HCT116 (cell line): ENCODE measurements around the gene POR. TPM values are rescaled to one million over a fixed set of nuclear protein-coding genes. Genes with fewer than 3 reads are reported as not detected.

Source experiments
- ATAC-seq: fragments of 200-7000 bp; cut with Tn5 transposase; 2 replicates; pipeline ENCODE4 v1.9.1; 2020; ENCODE audit warnings: mild to moderate bottlenecking, moderate library complexity
- BruUV-seq: library from RNA; stranded (reverse); fragments of 400-500 nt; replicated peaks from 2 replicates; lab custom pipeline; 2021; lab: Mats Ljungman, UMichigan
- CTCF ChIA-PET: fragments of 300-600 bp; sonication (Branson Sonifier 250); formaldehyde crosslinking; loops from one replicate; lab custom pipeline; 2021; ENCODE audit warnings: antibody characterized with exemption; lab: Charles Lee
- POLR2A ChIA-PET: fragments of 300-600, 350-600 bp; sonication (Branson Sonifier 250); formaldehyde crosslinking; loops from one replicate; lab custom pipeline; 2021; ENCODE audit warnings: antibody characterized with exemption; lab: Charles Lee
- RAD21 ChIA-PET, 2 experiments: fragments of 300-600 bp; sonication (Branson Sonifier 250); formaldehyde crosslinking; loops; one replicate each; lab custom pipeline; 2023; ENCODE audit warnings: low total read pairs in 2 of 2; ENCODE audit not compliant: uncharacterized antibody in 2 of 2, unreplicated experiment in 2 of 2, low non-redundant PET in 1 of 2; lab: Charles Lee
- DNase-seq: peaks from one replicate; pipeline ENCODE4 v3.0.0-alpha.2; 2010; ENCODE audit warnings: low read depth, low spot score
- H2AFZ ChIP-seq: fragments of 200-600 bp; shearing (Covaris generic), sonication (generic); 2 replicates; pipeline ENCODE4 v1.6.1; 2017; ENCODE audit warnings: low read depth, mixed run types, mixed read lengths, antibody characterized with exemption, low read length; ENCODE audit not compliant: poor library complexity, severe bottlenecking
- H3K27ac ChIP-seq: 2 replicates; pipeline ENCODE4 v1.5.1; 2012; ENCODE audit warnings: low read depth, low read length
- H3K27me3 ChIP-seq: fragments of 200-600 bp; sonication (generic); 2 replicates; pipeline ENCODE4 v1.6.1; 2016; ENCODE audit warnings: mixed run types, low read length, mixed read lengths; ENCODE audit not compliant: insufficient read depth
- H3K36me3 ChIP-seq, 2 experiments: fragments of 200-500 bp in 1 of 2; fragments of 200-600 bp in 1 of 2; sonication (Bioruptor generic) in 1 of 2; sonication (generic) in 1 of 2; 2 replicates each; pipeline versions ENCODE4 v1.5.1 to v1.6.1; 2014 to 2016; ENCODE audit warnings: low read length in 2 of 2, inconsistent platforms in 1 of 2, mixed read lengths in 1 of 2, mixed run types in 1 of 2; ENCODE audit not compliant: insufficient read depth in 2 of 2, control insufficient read depth in 1 of 2
- H3K4me1 ChIP-seq, 2 experiments: fragments of 200-600 bp in 1 of 2; sonication (generic) in 1 of 2; 2 replicates each; pipeline versions ENCODE4 v1.5.1 to v1.6.1; 2012 to 2017; ENCODE audit warnings: low read length in 2 of 2, inconsistent platforms in 1 of 2, mild to moderate bottlenecking in 1 of 2, mixed read lengths in 1 of 2, mixed run types in 1 of 2, moderate library complexity in 1 of 2; ENCODE audit not compliant: insufficient read depth in 2 of 2, control insufficient read depth in 1 of 2
- H3K4me2 ChIP-seq: fragments of 200-600 bp; sonication (generic); 2 replicates; pipeline ENCODE4 v1.6.1; 2017; ENCODE audit warnings: mixed run types, low read length, mixed read lengths
- H3K4me3 ChIP-seq, 2 experiments: fragments of 200-600 bp in 1 of 2; sonication (generic) in 1 of 2; replicated peaks in 1 of 2; 2 replicates each; pipeline ENCODE4 v1.5.1; 2011 to 2016; ENCODE audit warnings: low read length in 2 of 2, control low read depth in 1 of 2, low read depth in 1 of 2, mild to moderate bottlenecking in 1 of 2, mixed read lengths in 1 of 2, mixed run types in 1 of 2
- H3K79me2 ChIP-seq: fragments of 200-600 bp; sonication (generic); 2 replicates; pipeline ENCODE4 v1.6.1; 2017; ENCODE audit warnings: mild to moderate bottlenecking, mixed run types, low read length, moderate library complexity, mixed read lengths; ENCODE audit not compliant: insufficient read depth
- H3K9ac ChIP-seq: fragments of 200-600 bp; sonication (generic); 2 replicates; pipeline ENCODE4 v1.6.1; 2016; ENCODE audit warnings: low read length, mixed read lengths
- H3K9me2 ChIP-seq: fragments of 200-600 bp; sonication (generic), shearing (Covaris generic); 2 replicates; pipeline ENCODE4 v1.6.1; 2017; ENCODE audit warnings: mixed run types, mild to moderate bottlenecking, moderate library complexity; ENCODE audit not compliant: insufficient read depth
- H3K9me3 ChIP-seq, 2 experiments: fragments of 200-500 bp in 1 of 2; fragments of 200-600 bp in 1 of 2; sonication (Bioruptor generic) in 1 of 2; sonication (generic) in 1 of 2; 2 replicates each; pipeline ENCODE4 v1.6.1; 2014 to 2017; ENCODE audit warnings: low read length in 2 of 2, mixed read lengths in 2 of 2, inconsistent platforms in 1 of 2, low read depth in 1 of 2, mild to moderate bottlenecking in 1 of 2, mixed run types in 1 of 2, moderate library complexity in 1 of 2; ENCODE audit not compliant: control insufficient read depth in 1 of 2, insufficient read depth in 1 of 2
- H4K20me1 ChIP-seq: fragments of 200-600 bp; sonication (generic), shearing (Covaris generic); 2 replicates; pipeline ENCODE4 v1.6.1; 2017; ENCODE audit warnings: mixed run types, mild to moderate bottlenecking, moderate library complexity; ENCODE audit not compliant: insufficient read depth
- ATF3 ChIP-seq: IDR thresholded peaks from 2 replicates; pipeline ENCODE4 v1.6.1; 2012
- CBX3 ChIP-seq: IDR thresholded peaks from 2 replicates; pipeline ENCODE4 v1.6.1; 2012; ENCODE audit warnings: low read depth
- EGR1 ChIP-seq: IDR thresholded peaks from 2 replicates; pipeline ENCODE4 v1.6.1; 2012; ENCODE audit warnings: low read depth
- EZH2 ChIP-seq: fragments of 200-600 bp; sonication (generic); IDR thresholded peaks from 2 replicates; pipeline ENCODE4 v1.6.1; 2017; ENCODE audit warnings: antibody characterized with exemption, mixed run types
- EZH2phosphoT487 ChIP-seq: fragments of 200-600 bp; IDR thresholded peaks from 2 replicates; pipeline ENCODE4 v1.6.1; 2018; ENCODE audit warnings: antibody characterized with exemption, borderline replicate concordance
- FOSL1 ChIP-seq: IDR thresholded peaks from 2 replicates; pipeline ENCODE4 v1.6.1; 2012; ENCODE audit warnings: low read depth
- JUND ChIP-seq: IDR thresholded peaks from 2 replicates; pipeline ENCODE4 v1.6.1; 2012
- MAX ChIP-seq: IDR thresholded peaks from 2 replicates; pipeline ENCODE4 v1.6.1; 2012
- POLR2A ChIP-seq: IDR thresholded peaks from 2 replicates; pipeline ENCODE4 v1.7.0; 2011; ENCODE audit warnings: borderline replicate concordance; ENCODE audit not compliant: insufficient read depth, insufficient read length; ENCODE audit errors: extremely low read depth
- RAD21 ChIP-seq: IDR thresholded peaks from 2 replicates; pipeline ENCODE4 v1.6.1; 2012; ENCODE audit warnings: low read depth, mild to moderate bottlenecking
- SP1 ChIP-seq: IDR thresholded peaks from 2 replicates; pipeline ENCODE4 v1.6.1; 2012; ENCODE audit warnings: low read depth
- SRF ChIP-seq: IDR thresholded peaks from 2 replicates; pipeline ENCODE4 v1.6.1; 2012; ENCODE audit warnings: low read depth
- TCF7L2 ChIP-seq: IDR thresholded peaks from 2 replicates; pipeline ENCODE4 v1.7.0; 2011; ENCODE audit warnings: borderline replicate concordance, inconsistent platforms; ENCODE audit not compliant: insufficient read depth, insufficient read length; ENCODE audit errors: extremely low read depth
- YY1 ChIP-seq: IDR thresholded peaks from 2 replicates; pipeline ENCODE4 v1.6.1; 2011; ENCODE audit warnings: low read length, low read depth, moderate library complexity, mild to moderate bottlenecking; ENCODE audit not compliant: insufficient replicate concordance; ENCODE audit errors: extremely low read depth
- ZNF274 ChIP-seq: fragments of 200-500 bp; sonication (Bioruptor generic); IDR thresholded peaks from 2 replicates; pipeline ENCODE4 v1.6.1; 2014; ENCODE audit warnings: mild to moderate bottlenecking, low read depth, low read length, inconsistent platforms
- intact Hi-C: fragments of 100-400 bp; cut with micrococcal nuclease; formaldehyde crosslinking; loops from 2 replicates; pipeline ENCODE4 v1.10.0; 2022
- total RNA-seq: library from RNA; stranded (reverse); gene quantifications from one replicate; pipeline ENCODE4 v1.2.1, GENCODE V29; 2021; ENCODE audit not compliant: unreplicated experiment
- TF ChIP-seq, protein P1 (sequence below), 3 experiments: fragments of 200-600 bp in 1 of 3; sonication (generic) in 1 of 3; IDR thresholded peaks in 2 of 3; conservative IDR thresholded peaks in 1 of 3; 2 replicates each; pipeline ENCODE4 v1.5.1; 2012 to 2017; ENCODE audit warnings: low read depth in 2 of 3, low read length in 2 of 3, antibody characterized with exemption in 1 of 3, borderline replicate concordance in 1 of 3, control low read depth in 1 of 3, mild to moderate bottlenecking in 1 of 3, mixed read lengths in 1 of 3, mixed run types in 1 of 3, moderate library complexity in 1 of 3; ENCODE audit not compliant: insufficient read depth in 1 of 3
- TF ChIP-seq, protein P2 (sequence below): IDR thresholded peaks from 2 replicates; pipeline ENCODE4 v1.6.1; 2011; ENCODE audit warnings: mild to moderate bottlenecking, low read length, moderate library complexity; ENCODE audit not compliant: insufficient replicate concordance; ENCODE audit errors: extremely low read depth

POR gene
- total RNA-seq, 1 experiment from 2014 or later, result 120 TPM

- POLR2A ChIA-PET, result no interaction called here
- H3K9me2 ChIP-seq, result no peaks in the 10 kb centered on the region
- no peak overlapping the region for H3K27ac ChIP-seq
- no peak overlapping the region for H3K9ac ChIP-seq
- no peak for TF ChIP-seq EZH2
- TF ChIP-seq, protein P1, sequence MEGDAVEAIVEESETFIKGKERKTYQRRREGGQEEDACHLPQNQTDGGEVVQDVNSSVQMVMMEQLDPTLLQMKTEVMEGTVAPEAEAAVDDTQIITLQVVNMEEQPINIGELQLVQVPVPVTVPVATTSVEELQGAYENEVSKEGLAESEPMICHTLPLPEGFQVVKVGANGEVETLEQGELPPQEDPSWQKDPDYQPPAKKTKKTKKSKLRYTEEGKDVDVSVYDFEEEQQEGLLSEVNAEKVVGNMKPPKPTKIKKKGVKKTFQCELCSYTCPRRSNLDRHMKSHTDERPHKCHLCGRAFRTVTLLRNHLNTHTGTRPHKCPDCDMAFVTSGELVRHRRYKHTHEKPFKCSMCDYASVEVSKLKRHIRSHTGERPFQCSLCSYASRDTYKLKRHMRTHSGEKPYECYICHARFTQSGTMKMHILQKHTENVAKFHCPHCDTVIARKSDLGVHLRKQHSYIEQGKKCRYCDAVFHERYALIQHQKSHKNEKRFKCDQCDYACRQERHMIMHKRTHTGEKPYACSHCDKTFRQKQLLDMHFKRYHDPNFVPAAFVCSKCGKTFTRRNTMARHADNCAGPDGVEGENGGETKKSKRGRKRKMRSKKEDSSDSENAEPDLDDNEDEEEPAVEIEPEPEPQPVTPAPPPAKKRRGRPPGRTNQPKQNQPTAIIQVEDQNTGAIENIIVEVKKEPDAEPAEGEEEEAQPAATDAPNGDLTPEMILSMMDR (IDR thresholded peaks at IDR 0.05 in 2 of 3, conservative IDR thresholded peaks at IDR 0.05 in 1 of 3; ENCODE audit: borderline replicate concordance in 1 of 3, insufficient read depth in 1 of 3, low read depth in 2 of 3, low read length in 2 of 3), result no peak
- TF ChIP-seq ZNF274, result no peak
- no peak for TF ChIP-seq JUND
- TF ChIP-seq EGR1, result no peak
- no peak for TF ChIP-seq EZH2phosphoT487
- no peak for TF ChIP-seq TCF7L2
- TF ChIP-seq CBX3, result no peak
- TF ChIP-seq SRF, result no peak
- TF ChIP-seq, protein P2, sequence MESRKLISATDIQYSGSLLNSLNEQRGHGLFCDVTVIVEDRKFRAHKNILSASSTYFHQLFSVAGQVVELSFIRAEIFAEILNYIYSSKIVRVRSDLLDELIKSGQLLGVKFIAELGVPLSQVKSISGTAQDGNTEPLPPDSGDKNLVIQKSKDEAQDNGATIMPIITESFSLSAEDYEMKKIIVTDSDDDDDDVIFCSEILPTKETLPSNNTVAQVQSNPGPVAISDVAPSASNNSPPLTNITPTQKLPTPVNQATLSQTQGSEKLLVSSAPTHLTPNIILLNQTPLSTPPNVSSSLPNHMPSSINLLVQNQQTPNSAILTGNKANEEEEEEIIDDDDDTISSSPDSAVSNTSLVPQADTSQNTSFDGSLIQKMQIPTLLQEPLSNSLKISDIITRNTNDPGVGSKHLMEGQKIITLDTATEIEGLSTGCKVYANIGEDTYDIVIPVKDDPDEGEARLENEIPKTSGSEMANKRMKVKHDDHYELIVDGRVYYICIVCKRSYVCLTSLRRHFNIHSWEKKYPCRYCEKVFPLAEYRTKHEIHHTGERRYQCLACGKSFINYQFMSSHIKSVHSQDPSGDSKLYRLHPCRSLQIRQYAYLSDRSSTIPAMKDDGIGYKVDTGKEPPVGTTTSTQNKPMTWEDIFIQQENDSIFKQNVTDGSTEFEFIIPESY, result no peak
- no peak for TF ChIP-seq MAX
- no peak for TF ChIP-seq SP1
- TF ChIP-seq FOSL1, result no peak
- no peak for TF ChIP-seq RAD21
- TF ChIP-seq ATF3, result no peak
- no peak for TF ChIP-seq YY1
- no peak for TF ChIP-seq POLR2A
- TF ChIP-seq, all 23 proteins: peak for 0
- ATAC-seq (no peak), DNase-seq (no peak)
- H3K79me2 ChIP-seq, result no peaks in the 10 kb centered on the region
- no peaks in the 10 kb centered on the region for H3K27me3 ChIP-seq
- H4K20me1 ChIP-seq, result no peaks in the 10 kb centered on the region
- BruUV-seq, result no TSS peak
- peaks cover 13 to 23% of the 10 kb centered on the region in 2 experiments; a peak in 3 of 4 replicates for H3K4me1 ChIP-seq
- H3K4me3 ChIP-seq, result no peak overlapping the region
- H2AFZ ChIP-seq, result no peak overlapping the region
- intact Hi-C loops, result no loop called here
- H3K36me3 ChIP-seq, result peaks cover 2 to 11% of the 10 kb centered on the region in 2 experiments; a peak in 2 of 4 replicates
- no peak overlapping the region for H3K4me2 ChIP-seq
- H3K9me3 ChIP-seq, result no peaks in the 10 kb centered on the region
- ChIA-PET CTCF (no interaction called here), RAD21 (no interaction called here)
Observed at GRCh38 chr7:75960372-75960771, 45.4 kb downstream of the POR start.
